H1 (cell line): ENCODE measurements around the gene EPHB6. TPM values are rescaled to one million over a fixed set of nuclear protein-coding genes. Genes with fewer than 3 reads are reported as not detected.

Source experiments
- CEBPB ChIP-seq: IDR thresholded peaks from 2 replicates; pipeline ENCODE4 v1.6.1; 2012; ENCODE audit warnings: low read depth, low read length
- CTCF ChIP-seq, 3 experiments: IDR thresholded peaks; 1 replicate in 2 of 3; 2 replicates in 1 of 3; pipeline versions ENCODE4 v1.5.1 to v1.6.1; 2011; ENCODE audit warnings: low read length in 3 of 3, mild to moderate bottlenecking in 3 of 3, inconsistent platforms in 2 of 3, low read depth in 1 of 3, moderate library complexity in 1 of 3; ENCODE audit not compliant: insufficient read depth in 1 of 3; ENCODE audit errors: control extremely low read depth in 1 of 3
- EZH2 ChIP-seq: fragments of 200-600 bp; sonication (generic); IDR thresholded peaks from 2 replicates; pipeline ENCODE4 v1.7.1; 2012; ENCODE audit warnings: low read depth, mild to moderate bottlenecking, moderate library complexity, low read length, inconsistent platforms; ENCODE audit not compliant: severe bottlenecking
- KDM5A ChIP-seq: fragments of 200-600 bp; IDR thresholded peaks from 2 replicates; pipeline ENCODE4 v1.7.1; 2012; ENCODE audit warnings: mild to moderate bottlenecking, low read length, inconsistent platforms, mixed read lengths
- RAD21 ChIP-seq, 2 experiments: IDR thresholded peaks in 1 of 2; conservative IDR thresholded peaks in 1 of 2; 2 replicates each; pipeline ENCODE4 v1.6.1; 2011; ENCODE audit warnings: low read depth in 2 of 2, low read length in 2 of 2, improper control_type of control experiment in 1 of 2, inconsistent platforms in 1 of 2, mild to moderate bottlenecking in 1 of 2, moderate library complexity in 1 of 2
- polyA plus RNA-seq, 7 experiments: library from polyadenylated mRNA; depleted of rRNA in 3 of 7; stranded (reverse) in 5 of 7; unstranded in 2 of 7; fragments of >200 nt in 5 of 7; fragments of 200-250 nt in 2 of 7; gene quantifications; 1 replicate in 5 of 7; 2 replicates in 1 of 7; 4 replicates in 1 of 7; pipeline versions ENCODE4 v1.2.1 to v1.2.3, GENCODE V29; 2011 to 2013; ENCODE audit warnings: missing spikeins in 2 of 7, mixed read lengths in 2 of 7
- total RNA-seq: library from RNA; stranded (reverse); fragmentation: NEBNext Ultra II Directional; extraction: Animal tissue kit (Norgen Biotek cat#: 25700); gene quantifications from 2 replicates; pipeline ENCODE4 v1.2.1, GENCODE V29; 2021

Gene EPHB6
- total and polyA plus RNA-seq, 2 of the 8 experiments (the other 6 are each of a cell fraction or from before 2014, with no cell fraction given), result 19.7 TPM

- TF ChIP-seq RAD21 (IDR thresholded peaks at IDR 0.05 in 1 of 2, conservative IDR thresholded peaks at IDR 0.05 in 1 of 2; ENCODE audit: low read depth in 2 of 2, low read length in 2 of 2), result no peak
- no peak for TF ChIP-seq KDM5A
- TF ChIP-seq CEBPB, result no peak
- no peak for TF ChIP-seq CTCF (IDR thresholded peaks at IDR 0.05; ENCODE audit: control extremely low read depth in 1 of 3, insufficient read depth in 1 of 3, low read depth in 1 of 3, low read length in 3 of 3)
- no peak for TF ChIP-seq EZH2
Observed at GRCh38 chr7:142894112-142894984, 39.5 kb downstream of the EPHB6 start (continued).
